Neural cell (in vitro differentiated cells): ENCODE data around the gene ADARB2. TPM values are rescaled to one million over a fixed set of nuclear protein-coding genes. Genes with fewer than 3 reads are reported as not detected.

Source experiments
- H2AFZ ChIP-seq: fragments of 200-600, 300-800 bp; sonication (generic), shearing (Covaris generic); 2 replicates; pipeline ENCODE4 v1.6.0; 2014; ENCODE audit warnings: low read depth, mild to moderate bottlenecking, antibody characterized with exemption, low read length, moderate library complexity
- H3F3A ChIP-seq: fragments of 200-600 bp; shearing (Covaris generic); 2 replicates; pipeline ENCODE4 v1.6.1; 2016; ENCODE audit warnings: mild to moderate bottlenecking, moderate library complexity, mixed read lengths, antibody characterized with exemption, low read length; ENCODE audit not compliant: insufficient read depth, poor library complexity, severe bottlenecking
- H3K27ac ChIP-seq: fragments of 200-600, 300-800 bp; sonication (generic), shearing (Covaris generic); 2 replicates; pipeline ENCODE4 v1.5.1; 2014; ENCODE audit warnings: mild to moderate bottlenecking, low read length, moderate library complexity
- H3K27me3 ChIP-seq: fragments of 300-800, 200-600 bp; sonication (generic), shearing (Covaris generic); 2 replicates; pipeline ENCODE4 v1.6.0; 2014; ENCODE audit warnings: mild to moderate bottlenecking, low read depth, low read length, moderate library complexity; ENCODE audit not compliant: insufficient read depth
- H3K36me3 ChIP-seq: fragments of 300-800, 200-600 bp; sonication (generic), shearing (Covaris generic); 2 replicates; pipeline ENCODE4 v1.5.1; 2014; ENCODE audit warnings: mild to moderate bottlenecking, antibody characterized with exemption, low read length, moderate library complexity; ENCODE audit not compliant: insufficient read depth
- H3K4me2 ChIP-seq: fragments of 300-800, 200-600 bp; sonication (generic), shearing (Covaris generic); 2 replicates; pipeline ENCODE4 v1.6.0; 2014; ENCODE audit warnings: mild to moderate bottlenecking, low read length
- H3K4me3 ChIP-seq: fragments of 300-800, 200-600 bp; sonication (generic), shearing (Covaris generic); 2 replicates; pipeline ENCODE4 v1.5.1; 2014; ENCODE audit warnings: mild to moderate bottlenecking, low read length, moderate library complexity
- H3K79me2 ChIP-seq: fragments of 200-600 bp; shearing (Covaris generic); replicated peaks from 2 replicates; pipeline ENCODE4 v1.6.0; 2014; ENCODE audit warnings: mild to moderate bottlenecking, low read length, moderate library complexity; ENCODE audit not compliant: insufficient read depth
- H3K9ac ChIP-seq: fragments of 300-800, 200-600 bp; sonication (generic), shearing (Covaris generic); 2 replicates; pipeline ENCODE4 v1.6.1; 2016; ENCODE audit warnings: mild to moderate bottlenecking, low read length, mixed read lengths
- H3K9me2 ChIP-seq: fragments of 200-600 bp; shearing (Covaris generic); 2 replicates; pipeline ENCODE4 v1.6.1; 2016; ENCODE audit warnings: mild to moderate bottlenecking, low read length, mixed read lengths; ENCODE audit not compliant: insufficient read depth
- H3K9me3 ChIP-seq: fragments of 200-600, 300-800 bp; sonication (generic), shearing (Covaris generic); 2 replicates; pipeline ENCODE4 v1.6.1; 2016; ENCODE audit warnings: mild to moderate bottlenecking, mixed run types, low read length, moderate library complexity, mixed read lengths
- H4K20me1 ChIP-seq: fragments of 200-600 bp; shearing (Covaris generic); 2 replicates; pipeline ENCODE4 v1.6.1; 2016; ENCODE audit warnings: mild to moderate bottlenecking, mixed run types; ENCODE audit not compliant: insufficient read depth
- EP300 ChIP-seq: fragments of 450-650 bp; conservative IDR thresholded peaks from 2 replicates; pipeline ENCODE4 v1.6.1; 2014; ENCODE audit warnings: antibody characterized with exemption, mild to moderate bottlenecking, moderate library complexity; ENCODE audit not compliant: poor library complexity, severe bottlenecking
- EZH2 ChIP-seq: fragments of 200-600, 300-800 bp; shearing (Covaris generic), sonication (generic); IDR thresholded peaks from 2 replicates; pipeline ENCODE4 v1.6.1; 2014; ENCODE audit warnings: antibody characterized with exemption, low read length, borderline replicate concordance, mild to moderate bottlenecking; ENCODE audit not compliant: insufficient read depth, poor library complexity, severe bottlenecking
- MXI1 ChIP-seq: fragments of 450-650 bp; conservative IDR thresholded peaks from 2 replicates; pipeline ENCODE4 v1.6.1; 2014; ENCODE audit warnings: antibody characterized with exemption, mild to moderate bottlenecking; ENCODE audit not compliant: poor library complexity, severe bottlenecking
- POLR2AphosphoS5 ChIP-seq: IDR thresholded peaks from 2 replicates; pipeline ENCODE4 v1.6.1; 2012
- RAD21 ChIP-seq: fragments of 450-650 bp; conservative IDR thresholded peaks from 2 replicates; pipeline ENCODE4 v1.6.1; 2014; ENCODE audit warnings: antibody characterized with exemption, mild to moderate bottlenecking, moderate library complexity
- REST ChIP-seq: IDR thresholded peaks from 2 replicates; pipeline ENCODE4 v1.6.1; 2012; ENCODE audit warnings: borderline replicate concordance
- SMC3 ChIP-seq: fragments of 450-650 bp; conservative IDR thresholded peaks from 2 replicates; pipeline ENCODE4 v1.6.1; 2014; ENCODE audit warnings: antibody characterized with exemption, mild to moderate bottlenecking, moderate library complexity; ENCODE audit not compliant: poor library complexity
- TAF1 ChIP-seq: IDR thresholded peaks from 2 replicates; pipeline ENCODE4 v1.6.1; 2012; ENCODE audit warnings: low read depth
- polyA plus RNA-seq: library from polyadenylated mRNA; depleted of rRNA; stranded (reverse); fragments of >200 nt; gene quantifications from 2 replicates; pipeline ENCODE4 v1.2.3, GENCODE V29; 2014
- TF ChIP-seq, protein P1 (sequence below): fragments of 450-650 bp; IDR thresholded peaks from 2 replicates; pipeline ENCODE4 v1.5.1; 2014; ENCODE audit warnings: antibody characterized with exemption, mild to moderate bottlenecking, moderate library complexity; ENCODE audit not compliant: poor library complexity, severe bottlenecking

ADARB2 gene
- polyA plus RNA-seq, 1 donor from 2014 or later, result 3.6 TPM

- H2AFZ ChIP-seq, result no peak overlapping the region
- H3K36me3 ChIP-seq, result no peaks in the 10 kb centered on the region
- H3K9me3 ChIP-seq, result no peaks in the 10 kb centered on the region
- no peaks in the 10 kb centered on the region for H3K79me2 ChIP-seq
- H3K4me2 ChIP-seq, result no peak overlapping the region
- H3K4me3 ChIP-seq, result no peak overlapping the region
- no peaks in the 10 kb centered on the region for H3F3A ChIP-seq
- H3K27me3 ChIP-seq, result no peaks in the 10 kb centered on the region
- H3K9ac ChIP-seq, result no peak overlapping the region
- H3K27ac ChIP-seq, result no peak overlapping the region
- H4K20me1 ChIP-seq, result no peaks in the 10 kb centered on the region
- no peak for TF ChIP-seq EP300
- TF ChIP-seq SMC3, result no peak
- TF ChIP-seq REST, result no peak
- TF ChIP-seq, protein P1, sequence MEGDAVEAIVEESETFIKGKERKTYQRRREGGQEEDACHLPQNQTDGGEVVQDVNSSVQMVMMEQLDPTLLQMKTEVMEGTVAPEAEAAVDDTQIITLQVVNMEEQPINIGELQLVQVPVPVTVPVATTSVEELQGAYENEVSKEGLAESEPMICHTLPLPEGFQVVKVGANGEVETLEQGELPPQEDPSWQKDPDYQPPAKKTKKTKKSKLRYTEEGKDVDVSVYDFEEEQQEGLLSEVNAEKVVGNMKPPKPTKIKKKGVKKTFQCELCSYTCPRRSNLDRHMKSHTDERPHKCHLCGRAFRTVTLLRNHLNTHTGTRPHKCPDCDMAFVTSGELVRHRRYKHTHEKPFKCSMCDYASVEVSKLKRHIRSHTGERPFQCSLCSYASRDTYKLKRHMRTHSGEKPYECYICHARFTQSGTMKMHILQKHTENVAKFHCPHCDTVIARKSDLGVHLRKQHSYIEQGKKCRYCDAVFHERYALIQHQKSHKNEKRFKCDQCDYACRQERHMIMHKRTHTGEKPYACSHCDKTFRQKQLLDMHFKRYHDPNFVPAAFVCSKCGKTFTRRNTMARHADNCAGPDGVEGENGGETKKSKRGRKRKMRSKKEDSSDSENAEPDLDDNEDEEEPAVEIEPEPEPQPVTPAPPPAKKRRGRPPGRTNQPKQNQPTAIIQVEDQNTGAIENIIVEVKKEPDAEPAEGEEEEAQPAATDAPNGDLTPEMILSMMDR, result no peak
- no peak for TF ChIP-seq POLR2AphosphoS5
- no peak for TF ChIP-seq EZH2
- TF ChIP-seq MXI1, result no peak
- TF ChIP-seq TAF1, result no peak
- no peak for TF ChIP-seq RAD21
- no peaks in the 10 kb centered on the region for H3K9me2 ChIP-seq
Measured at GRCh38 chr10:1605121-1605520, 132.2 kb downstream of the ADARB2 start.

GRCh38 chr10:1604246-1604645, 133.1 kb downstream of the ADARB2 start:
- Histone ChIP-seq H3K4me3 (no peak overlapping the region), H3K4me2 (no peak overlapping the region), H3K27ac (no peak overlapping the region), H3K9ac (no peak overlapping the region), H3K27me3 (no peaks in the 10 kb centered on the region), H3K79me2 (no peaks in the 10 kb centered on the region), H2AFZ (no peak overlapping the region), H3F3A (no peaks in the 10 kb centered on the region), H3K36me3 (no peaks in the 10 kb centered on the region), H3K9me3 (no peaks in the 10 kb centered on the region), H4K20me1 (no peaks in the 10 kb centered on the region), H3K9me2 (no peaks in the 10 kb centered on the region)
- TF ChIP-seq POLR2AphosphoS5, result no peak
- TF ChIP-seq RAD21, result no peak
- TF ChIP-seq EP300, result no peak
- no peak for TF ChIP-seq SMC3
- TF ChIP-seq EZH2, result no peak
- TF ChIP-seq, protein P1, result no peak
- no peak for TF ChIP-seq TAF1
- no peak for TF ChIP-seq MXI1
- no peak for TF ChIP-seq REST
